ENCODE results near the gene RGL2. TPM values are rescaled to one million over a fixed set of nuclear protein-coding genes. Genes with fewer than 3 reads are reported as not detected.

RGL2 gene
- total and polyA plus RNA-seq, 2 of the 13 experiments (the other 11 are each of a cell fraction or from before 2014, with no cell fraction given) = 22.9 to 47.4 TPM

DNA sequence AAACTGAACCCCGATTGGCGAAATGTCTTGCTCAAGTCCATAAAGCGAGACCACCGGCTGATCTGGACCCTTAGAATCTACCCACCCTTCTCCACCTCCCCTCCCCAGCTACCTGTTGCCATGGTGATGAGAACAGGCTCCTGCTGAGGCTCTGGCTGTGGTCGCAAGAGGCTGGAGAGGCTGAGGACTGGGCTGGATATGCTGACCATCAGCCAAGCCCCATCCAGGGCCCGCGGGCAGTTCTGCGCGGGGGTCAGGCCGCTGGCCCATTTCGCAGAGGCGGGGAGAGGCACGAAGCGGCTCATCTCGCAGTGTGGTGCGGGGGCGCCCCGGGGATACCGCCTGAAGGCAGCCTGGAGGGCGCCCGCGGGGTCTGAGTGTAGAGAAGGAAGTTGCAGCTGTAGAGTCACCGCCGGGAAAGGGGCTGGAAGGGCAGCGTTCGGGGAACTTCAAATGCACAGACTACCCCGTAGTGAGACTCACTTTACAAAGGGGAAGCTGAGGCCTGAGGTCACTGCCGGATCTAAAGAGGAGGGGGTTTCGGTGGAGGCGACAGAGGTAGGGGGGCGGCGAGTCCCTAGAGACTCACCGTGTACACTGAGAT is 14.5 kb upstream of the RGL2 start (continued):
- TF ChIP-seq ZNF296 (CRISPR knock-in tag; conservative IDR thresholded peaks at IDR 0.05) (no peak), FOXO1 (CRISPR knock-in tag; IDR thresholded peaks at IDR 0.05) (0 out of 2 replicates have a peak, but pooled peaks have one; percentile 0), ZNF614 (CRISPR knock-in tag; IDR thresholded peaks at IDR 0.05; ENCODE audit: borderline replicate concordance) (no peak), MAZ (IDR thresholded peaks at IDR 0.05; ENCODE audit: borderline replicate concordance, low read depth, low read length) (no peak), MAZ (CRISPR knock-in tag; IDR thresholded peaks at IDR 0.05; ENCODE audit: low read depth) (no peak), MAFK (conservative IDR thresholded peaks at IDR 0.05 in 1 of 2, IDR thresholded peaks at IDR 0.05 in 1 of 2; ENCODE audit: low read length in 2 of 2) (no peak), ZFP90 (CRISPR knock-in tag; IDR thresholded peaks at IDR 0.05; ENCODE audit: borderline replicate concordance) (no peak; the same call in 1 of the 2 replicates), ZFYVE20 (CRISPR knock-in tag; IDR thresholded peaks at IDR 0.05; ENCODE audit: borderline replicate concordance, low read depth) (no peak), TARDBP (CRISPR knock-in tag; IDR thresholded peaks at IDR 0.05) (no peak), ZNF674 (CRISPR knock-in tag; IDR thresholded peaks at IDR 0.05; ENCODE audit: low read depth) (no peak), ZNF451 (CRISPR knock-in tag; IDR thresholded peaks at IDR 0.05) (no peak), BORCS8-MEF2B (CRISPR knock-in tag; IDR thresholded peaks at IDR 0.05) (no peak; the same call in 1 of the 2 replicates), MED8 (CRISPR knock-in tag; IDR thresholded peaks at IDR 0.05; ENCODE audit: insufficient replicate concordance) (peak; percentile 16)
- TF ChIP-seq, protein P1, sequence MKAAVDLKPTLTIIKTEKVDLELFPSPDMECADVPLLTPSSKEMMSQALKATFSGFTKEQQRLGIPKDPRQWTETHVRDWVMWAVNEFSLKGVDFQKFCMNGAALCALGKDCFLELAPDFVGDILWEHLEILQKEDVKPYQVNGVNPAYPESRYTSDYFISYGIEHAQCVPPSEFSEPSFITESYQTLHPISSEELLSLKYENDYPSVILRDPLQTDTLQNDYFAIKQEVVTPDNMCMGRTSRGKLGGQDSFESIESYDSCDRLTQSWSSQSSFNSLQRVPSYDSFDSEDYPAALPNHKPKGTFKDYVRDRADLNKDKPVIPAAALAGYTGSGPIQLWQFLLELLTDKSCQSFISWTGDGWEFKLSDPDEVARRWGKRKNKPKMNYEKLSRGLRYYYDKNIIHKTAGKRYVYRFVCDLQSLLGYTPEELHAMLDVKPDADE (CRISPR knock-in tag; IDR thresholded peaks at IDR 0.05) = no peak
- TF ChIP-seq, protein P2, sequence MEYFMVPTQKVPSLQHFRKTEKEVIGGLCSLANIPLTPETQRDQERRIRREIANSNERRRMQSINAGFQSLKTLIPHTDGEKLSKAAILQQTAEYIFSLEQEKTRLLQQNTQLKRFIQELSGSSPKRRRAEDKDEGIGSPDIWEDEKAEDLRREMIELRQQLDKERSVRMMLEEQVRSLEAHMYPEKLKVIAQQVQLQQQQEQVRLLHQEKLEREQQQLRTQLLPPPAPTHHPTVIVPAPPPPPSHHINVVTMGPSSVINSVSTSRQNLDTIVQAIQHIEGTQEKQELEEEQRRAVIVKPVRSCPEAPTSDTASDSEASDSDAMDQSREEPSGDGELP (IDR thresholded peaks at IDR 0.05; ENCODE audit: borderline replicate concordance, low read depth) = no peak
- TF ChIP-seq, protein P3, sequence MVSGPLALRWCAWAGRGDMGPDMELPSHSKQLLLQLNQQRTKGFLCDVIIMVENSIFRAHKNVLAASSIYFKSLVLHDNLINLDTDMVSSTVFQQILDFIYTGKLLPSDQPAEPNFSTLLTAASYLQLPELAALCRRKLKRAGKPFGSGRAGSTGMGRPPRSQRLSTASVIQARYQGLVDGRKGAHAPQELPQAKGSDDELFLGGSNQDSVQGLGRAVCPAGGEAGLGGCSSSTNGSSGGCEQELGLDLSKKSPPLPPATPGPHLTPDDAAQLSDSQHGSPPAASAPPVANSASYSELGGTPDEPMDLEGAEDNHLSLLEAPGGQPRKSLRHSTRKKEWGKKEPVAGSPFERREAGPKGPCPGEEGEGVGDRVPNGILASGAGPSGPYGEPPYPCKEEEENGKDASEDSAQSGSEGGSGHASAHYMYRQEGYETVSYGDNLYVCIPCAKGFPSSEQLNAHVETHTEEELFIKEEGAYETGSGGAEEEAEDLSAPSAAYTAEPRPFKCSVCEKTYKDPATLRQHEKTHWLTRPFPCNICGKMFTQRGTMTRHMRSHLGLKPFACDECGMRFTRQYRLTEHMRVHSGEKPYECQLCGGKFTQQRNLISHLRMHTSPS (CRISPR knock-in tag; IDR thresholded peaks at IDR 0.05; ENCODE audit: low read depth) = 0 out of 2 replicates have a peak, but pooled peaks have one; percentile 4
- TF ChIP-seq, protein P4, sequence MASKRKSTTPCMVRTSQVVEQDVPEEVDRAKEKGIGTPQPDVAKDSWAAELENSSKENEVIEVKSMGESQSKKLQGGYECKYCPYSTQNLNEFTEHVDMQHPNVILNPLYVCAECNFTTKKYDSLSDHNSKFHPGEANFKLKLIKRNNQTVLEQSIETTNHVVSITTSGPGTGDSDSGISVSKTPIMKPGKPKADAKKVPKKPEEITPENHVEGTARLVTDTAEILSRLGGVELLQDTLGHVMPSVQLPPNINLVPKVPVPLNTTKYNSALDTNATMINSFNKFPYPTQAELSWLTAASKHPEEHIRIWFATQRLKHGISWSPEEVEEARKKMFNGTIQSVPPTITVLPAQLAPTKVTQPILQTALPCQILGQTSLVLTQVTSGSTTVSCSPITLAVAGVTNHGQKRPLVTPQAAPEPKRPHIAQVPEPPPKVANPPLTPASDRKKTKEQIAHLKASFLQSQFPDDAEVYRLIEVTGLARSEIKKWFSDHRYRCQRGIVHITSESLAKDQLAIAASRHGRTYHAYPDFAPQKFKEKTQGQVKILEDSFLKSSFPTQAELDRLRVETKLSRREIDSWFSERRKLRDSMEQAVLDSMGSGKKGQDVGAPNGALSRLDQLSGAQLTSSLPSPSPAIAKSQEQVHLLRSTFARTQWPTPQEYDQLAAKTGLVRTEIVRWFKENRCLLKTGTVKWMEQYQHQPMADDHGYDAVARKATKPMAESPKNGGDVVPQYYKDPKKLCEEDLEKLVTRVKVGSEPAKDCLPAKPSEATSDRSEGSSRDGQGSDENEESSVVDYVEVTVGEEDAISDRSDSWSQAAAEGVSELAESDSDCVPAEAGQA (IDR thresholded peaks at IDR 0.05; ENCODE audit: low read depth) = no peak
- TF ChIP-seq, protein P4 (CRISPR knock-in tag; IDR thresholded peaks at IDR 0.05; ENCODE audit: borderline replicate concordance) = no peak

Data from HepG2 (cell line).